A549 (cell line): ENCODE results near the gene LCOR. TPM values are rescaled to one million over a fixed set of nuclear protein-coding genes. Genes with fewer than 3 reads are reported as not detected.

Source experiments
- ATAC-seq, 2 experiments: fragments of 200-7000 bp in 1 of 2; fragments of >200 bp in 1 of 2; cut with Nextera tagmentation in 1 of 2; cut with Tn5 transposase in 1 of 2; 3 replicates each; pipeline versions ENCODE4 v1.8.0 to v1.9.1; 2018 to 2020; ENCODE audit warnings: mild to moderate bottlenecking in 1 of 2, moderate library complexity in 1 of 2
- CTCF ChIA-PET: fragments of 300-600 bp; sonication (Branson Sonifier 250); formaldehyde crosslinking; extraction: SDS; loops from one replicate; lab custom pipeline; 2021; ENCODE audit warnings: antibody characterized with exemption, inconsistent platforms; lab: Yijun Ruan, JAX
- POLR2A ChIA-PET: fragments of 350-600 bp; formaldehyde crosslinking; extraction: SDS; loops from one replicate; lab custom pipeline; 2021; ENCODE audit warnings: antibody characterized with exemption, inconsistent platforms; lab: Yijun Ruan, JAX
- DNase-seq, 2 experiments: peaks; one replicate each; pipeline versions ENCODE4 v3.0.0 to v3.0.0-alpha.2; 2011 to 2016; ENCODE audit warnings: low read depth in 1 of 2, low spot score in 1 of 2
- FAIRE-seq: peaks from 2 replicates; lab custom pipeline; 2011; peaks lifted over from hg19 to GRCh38; lab: Jason Lieb, UNC
- H3K27ac ChIP-seq, 2 experiments: fragments of >200 bp; sonication (Bioruptor Twin); formaldehyde crosslinking; 3 replicates each; pipeline ENCODE4 v1.5.1; 2016 to 2017
- H3K4me1 ChIP-seq: fragments of >200 bp; sonication (Bioruptor Twin); formaldehyde crosslinking; 3 replicates; pipeline ENCODE4 v1.6.1; 2016
- H3K4me2 ChIP-seq: fragments of >200 bp; sonication (Bioruptor Twin); formaldehyde crosslinking; 3 replicates; pipeline ENCODE4 v1.6.1; 2016
- H3K4me3 ChIP-seq: fragments of >200 bp; sonication (Bioruptor Twin); formaldehyde crosslinking; 3 replicates; pipeline ENCODE4 v1.5.1; 2016
- H3K9me3 ChIP-seq: fragments of >200 bp; sonication (Bioruptor Twin); formaldehyde crosslinking; 3 replicates; pipeline ENCODE4 v1.6.1; 2016
- BHLHE40 ChIP-seq: IDR thresholded peaks from 2 replicates; pipeline ENCODE4 v1.6.1; 2012; ENCODE audit warnings: low read depth, low read length, inconsistent platforms
- CBX2 ChIP-seq: fragments of 200-600 bp; sonication (generic); IDR thresholded peaks from 2 replicates; pipeline ENCODE4 v1.6.1; 2016; ENCODE audit warnings: low read depth, mild to moderate bottlenecking, borderline replicate concordance
- CEBPB ChIP-seq, 2 experiments: fragments of >200 bp in 1 of 2; sonication (Bioruptor Twin) in 1 of 2; formaldehyde crosslinking in 1 of 2; IDR thresholded peaks; 2 replicates each; pipeline ENCODE4 v1.6.1; 2012 to 2016
- CHD2 ChIP-seq: fragments of 150-350 bp; IDR thresholded peaks from 2 replicates; pipeline ENCODE4 v1.6.1; 2014; ENCODE audit warnings: low read length; ENCODE audit not compliant: partially characterized antibody
- EHF ChIP-seq: fragments of 250-450 bp; sonication (Bioruptor Pico); IDR thresholded peaks from 2 replicates; pipeline ENCODE4 v1.5.0; 2020; ENCODE audit warnings: mild to moderate bottlenecking
- EHMT2 ChIP-seq: fragments of 200-600 bp; sonication (generic); IDR thresholded peaks from 2 replicates; pipeline ENCODE4 v1.6.1; 2016; ENCODE audit warnings: antibody characterized with exemption, low read depth, mild to moderate bottlenecking, moderate library complexity
- FOSB ChIP-seq: fragments of 250-450 bp; sonication (Bioruptor Pico); IDR thresholded peaks from 2 replicates; pipeline ENCODE4 v1.5.0; 2020; ENCODE audit warnings: mild to moderate bottlenecking, moderate library complexity
- FOXS1 ChIP-seq: fragments of 250-450 bp; sonication (Bioruptor Pico); IDR thresholded peaks from 2 replicates; pipeline ENCODE4 v1.5.0; 2020; ENCODE audit warnings: mild to moderate bottlenecking, moderate library complexity
- GATA3 ChIP-seq: IDR thresholded peaks from 2 replicates; pipeline ENCODE4 v1.6.1; 2012; ENCODE audit warnings: borderline replicate concordance
- HEYL ChIP-seq: fragments of 250-450 bp; sonication (Bioruptor Pico); IDR thresholded peaks from 2 replicates; pipeline ENCODE4 v1.8.0; 2021; ENCODE audit warnings: mild to moderate bottlenecking, moderate library complexity
- HOXA7 ChIP-seq: fragments of 250-450 bp; sonication (Bioruptor Pico); IDR thresholded peaks from 2 replicates; pipeline ENCODE4 v1.5.0; 2020; ENCODE audit warnings: mild to moderate bottlenecking, moderate library complexity
- HOXB13 ChIP-seq: fragments of 250-450 bp; sonication (Bioruptor Pico); IDR thresholded peaks from 2 replicates; pipeline ENCODE4 v1.5.0; 2020; ENCODE audit warnings: low read depth, mild to moderate bottlenecking, moderate library complexity
- HOXB5 ChIP-seq: fragments of 250-450 bp; sonication (Bioruptor Pico); IDR thresholded peaks from 2 replicates; pipeline ENCODE4 v1.5.0; 2020; ENCODE audit warnings: mild to moderate bottlenecking, moderate library complexity
- MAFK ChIP-seq: fragments of 450-650 bp; IDR thresholded peaks from 2 replicates; pipeline ENCODE4 v1.6.1; 2014; ENCODE audit not compliant: partially characterized antibody
- MAZ ChIP-seq: fragments of 150-350 bp; IDR thresholded peaks from 2 replicates; pipeline ENCODE4 v1.6.1; 2014; ENCODE audit warnings: antibody characterized with exemption, low read depth, low read length, borderline replicate concordance
- MYC ChIP-seq: IDR thresholded peaks from 2 replicates; pipeline ENCODE4 v1.6.1; 2012; ENCODE audit warnings: mild to moderate bottlenecking, inconsistent platforms, low read length, improper control_type of control experiment, borderline replicate concordance
- NPAS2 ChIP-seq: fragments of 250-450 bp; sonication (Bioruptor Pico); IDR thresholded peaks from 2 replicates; pipeline ENCODE4 v1.8.0; 2022; ENCODE audit warnings: mild to moderate bottlenecking, moderate library complexity, borderline replicate concordance
- NR3C1 ChIP-seq: fragments of >200 bp; sonication (Bioruptor Twin); formaldehyde crosslinking; IDR thresholded peaks from 3 replicates; pipeline ENCODE4 v1.6.1; 2017
- PHF8 ChIP-seq: fragments of 200-600 bp; sonication (generic); IDR thresholded peaks from 2 replicates; pipeline ENCODE4 v1.6.1; 2016; ENCODE audit warnings: low read depth, mild to moderate bottlenecking, antibody characterized with exemption, moderate library complexity, borderline replicate concordance
- POLR2AphosphoS2 ChIP-seq: conservative IDR thresholded peaks from 2 replicates; pipeline ENCODE4 v1.6.1; 2012; ENCODE audit warnings: low read length, improper control_type of control experiment, inconsistent platforms
- RAD21 ChIP-seq, 2 experiments: fragments of >200 bp in 1 of 2; sonication (Bioruptor Twin) in 1 of 2; formaldehyde crosslinking in 1 of 2; IDR thresholded peaks in 1 of 2; conservative IDR thresholded peaks in 1 of 2; 2 replicates in 1 of 2; 3 replicates in 1 of 2; pipeline ENCODE4 v1.6.1; 2012 to 2018; ENCODE audit warnings: inconsistent platforms in 1 of 2
- RFX5 ChIP-seq: fragments of 450-650 bp; IDR thresholded peaks from 2 replicates; pipeline ENCODE4 v1.7.1; 2014; ENCODE audit warnings: antibody characterized with exemption, mild to moderate bottlenecking, moderate library complexity
- SMC3 ChIP-seq: fragments of >200 bp; sonication (Bioruptor Twin); formaldehyde crosslinking; IDR thresholded peaks from 3 replicates; pipeline ENCODE4 v1.6.1; 2018; ENCODE audit warnings: inconsistent platforms
- ZFP36 ChIP-seq: fragments of 450-650 bp; IDR thresholded peaks from 2 replicates; pipeline ENCODE4 v1.6.1; 2014; ENCODE audit warnings: borderline replicate concordance; ENCODE audit not compliant: partially characterized antibody
- ZNF302 ChIP-seq: fragments of 250-450 bp; sonication (Bioruptor Pico); IDR thresholded peaks from 2 replicates; pipeline ENCODE4 v1.9.0; 2021; ENCODE audit warnings: inconsistent platforms, mild to moderate bottlenecking, moderate library complexity
- ZSCAN20 ChIP-seq: fragments of 250-450 bp; sonication (Bioruptor Pico); IDR thresholded peaks from 2 replicates; pipeline ENCODE4 v1.8.0; 2022; ENCODE audit warnings: mild to moderate bottlenecking, moderate library complexity
- WGBS: methylation state at CpG from one replicate; pipeline ENCODE4 v1.1.6; 2017; ENCODE audit errors: missing lambda C conversion rate; 5-methylcytosine and 5-hydroxymethylcytosine counted together
- polyA plus RNA-seq, 4 experiments: library from polyadenylated mRNA; depleted of rRNA in 3 of 4; stranded (reverse); fragments of >200 nt; fragmentation: RNase III in 1 of 4; extraction: RNeasy Plus Mini Kit Qiagen cat#74134 plus additional on column Dnase treatment in 1 of 4; gene quantifications; 2 replicates in 3 of 4; 3 replicates in 1 of 4; pipeline ENCODE4 v1.2.3, GENCODE V29; 2011 to 2017
- TF ChIP-seq, protein P1 (sequence below): fragments of 250-450 bp; sonication (Bioruptor Pico); IDR thresholded peaks from 2 replicates; pipeline ENCODE4 v1.5.0; 2021; ENCODE audit warnings: mild to moderate bottlenecking, moderate library complexity, borderline replicate concordance
- TF ChIP-seq, protein P2 (sequence below): fragments of 250-450 bp; sonication (Bioruptor Pico); IDR thresholded peaks from 2 replicates; pipeline ENCODE4 v1.5.0; 2020; ENCODE audit warnings: low read depth, mild to moderate bottlenecking, moderate library complexity
- TF ChIP-seq, protein P3 (sequence below): fragments of 450-650 bp; IDR thresholded peaks from 2 replicates; pipeline ENCODE4 v1.6.1; 2014; ENCODE audit warnings: antibody characterized with exemption

Gene LCOR
- polyA plus RNA-seq, 2 of the 4 experiments (the other 2 are of a cell fraction) = 4.8 to 17.6 TPM

DNA sequence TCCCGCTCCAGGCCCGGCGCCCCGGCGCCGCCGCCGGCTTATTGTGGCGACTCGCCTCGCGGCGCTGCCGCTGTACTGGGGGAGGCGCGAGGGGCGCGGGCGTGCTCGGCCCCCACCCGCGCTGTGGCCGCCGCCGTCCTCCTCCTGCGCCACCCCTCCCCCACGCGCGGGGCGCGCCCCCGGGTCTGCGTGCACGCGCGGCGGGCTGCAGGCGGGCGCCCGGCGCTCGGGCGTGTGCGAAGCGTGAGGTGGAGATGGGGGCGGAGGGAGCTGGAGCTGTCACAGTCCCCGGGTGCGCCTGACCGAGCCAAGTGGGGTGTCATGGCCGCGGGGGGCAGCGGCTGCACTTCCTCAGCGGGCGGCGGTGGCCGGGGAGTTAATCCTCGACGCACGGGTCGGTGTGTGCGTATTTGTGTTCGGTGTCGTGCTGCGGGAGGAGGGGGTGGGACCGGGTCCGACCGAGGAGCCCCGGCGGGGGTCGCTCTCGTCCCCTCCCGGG lies 672 bp downstream of the LCOR start (continued):
- TF ChIP-seq, protein P1, sequence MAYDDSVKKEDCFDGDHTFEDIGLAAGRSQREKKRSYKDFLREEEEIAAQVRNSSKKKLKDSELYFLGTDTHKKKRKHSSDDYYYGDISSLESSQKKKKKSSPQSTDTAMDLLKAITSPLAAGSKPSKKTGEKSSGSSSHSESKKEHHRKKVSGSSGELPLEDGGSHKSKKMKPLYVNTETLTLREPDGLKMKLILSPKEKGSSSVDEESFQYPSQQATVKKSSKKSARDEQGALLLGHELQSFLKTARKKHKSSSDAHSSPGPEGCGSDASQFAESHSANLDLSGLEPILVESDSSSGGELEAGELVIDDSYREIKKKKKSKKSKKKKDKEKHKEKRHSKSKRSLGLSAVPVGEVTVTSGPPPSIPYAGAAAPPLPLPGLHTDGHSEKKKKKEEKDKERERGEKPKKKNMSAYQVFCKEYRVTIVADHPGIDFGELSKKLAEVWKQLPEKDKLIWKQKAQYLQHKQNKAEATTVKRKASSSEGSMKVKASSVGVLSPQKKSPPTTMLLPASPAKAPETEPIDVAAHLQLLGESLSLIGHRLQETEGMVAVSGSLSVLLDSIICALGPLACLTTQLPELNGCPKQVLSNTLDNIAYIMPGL (CRISPR knock-in tag) = no peak
- peak; percentile 3; the same call in 1 of the 3 replicates for TF ChIP-seq SMC3
- TF ChIP-seq MAFK = no peak
- peak; percentile 20; the same call in 1 of the 2 replicates for TF ChIP-seq HOXB13 (CRISPR knock-in tag)
- TF ChIP-seq CBX2 = no peak
- TF ChIP-seq PHF8 = no peak
- TF ChIP-seq FOSB (CRISPR knock-in tag) = no peak
- TF ChIP-seq CEBPB (IDR thresholded peaks at IDR 0.05) = no peak
- TF ChIP-seq CHD2 = no peak
- TF ChIP-seq MAZ = peak; percentile 12; the same call in 1 of the 2 replicates
- TF ChIP-seq GATA3 = no peak
- TF ChIP-seq NPAS2 (CRISPR knock-in tag) = peak; percentile 52; the same call in 1 of the 2 replicates
- TF ChIP-seq NR3C1 = no peak
- peak; percentile 91 for TF ChIP-seq HOXB5 (CRISPR knock-in tag)
- TF ChIP-seq ZSCAN20 = peak; percentile 81
- TF ChIP-seq RFX5 = no peak
- TF ChIP-seq MYC = no peak; the same call in 1 of the 2 replicates
- TF ChIP-seq POLR2AphosphoS2 = no peak
- TF ChIP-seq HEYL (CRISPR knock-in tag) = no peak
- no peak for TF ChIP-seq HOXA7 (CRISPR knock-in tag)
- no peak; the same call in 1 of the 2 replicates for TF ChIP-seq EHF
- no peak for TF ChIP-seq BHLHE40
- TF ChIP-seq ZFP36 = no peak
- TF ChIP-seq FOXS1 (CRISPR knock-in tag) = 0 out of 2 replicates have a peak, but pooled peaks have one; percentile 29
- no peak for TF ChIP-seq ZNF302 (CRISPR knock-in tag)
- TF ChIP-seq, protein P2, sequence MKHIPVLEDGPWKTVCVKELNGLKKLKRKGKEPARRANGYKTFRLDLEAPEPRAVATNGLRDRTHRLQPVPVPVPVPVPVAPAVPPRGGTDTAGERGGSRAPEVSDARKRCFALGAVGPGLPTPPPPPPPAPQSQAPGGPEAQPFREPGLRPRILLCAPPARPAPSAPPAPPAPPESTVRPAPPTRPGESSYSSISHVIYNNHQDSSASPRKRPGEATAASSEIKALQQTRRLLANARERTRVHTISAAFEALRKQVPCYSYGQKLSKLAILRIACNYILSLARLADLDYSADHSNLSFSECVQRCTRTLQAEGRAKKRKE = peak; percentile 61; the same call in 1 of the 2 replicates
- no peak for TF ChIP-seq EHMT2

DNA sequence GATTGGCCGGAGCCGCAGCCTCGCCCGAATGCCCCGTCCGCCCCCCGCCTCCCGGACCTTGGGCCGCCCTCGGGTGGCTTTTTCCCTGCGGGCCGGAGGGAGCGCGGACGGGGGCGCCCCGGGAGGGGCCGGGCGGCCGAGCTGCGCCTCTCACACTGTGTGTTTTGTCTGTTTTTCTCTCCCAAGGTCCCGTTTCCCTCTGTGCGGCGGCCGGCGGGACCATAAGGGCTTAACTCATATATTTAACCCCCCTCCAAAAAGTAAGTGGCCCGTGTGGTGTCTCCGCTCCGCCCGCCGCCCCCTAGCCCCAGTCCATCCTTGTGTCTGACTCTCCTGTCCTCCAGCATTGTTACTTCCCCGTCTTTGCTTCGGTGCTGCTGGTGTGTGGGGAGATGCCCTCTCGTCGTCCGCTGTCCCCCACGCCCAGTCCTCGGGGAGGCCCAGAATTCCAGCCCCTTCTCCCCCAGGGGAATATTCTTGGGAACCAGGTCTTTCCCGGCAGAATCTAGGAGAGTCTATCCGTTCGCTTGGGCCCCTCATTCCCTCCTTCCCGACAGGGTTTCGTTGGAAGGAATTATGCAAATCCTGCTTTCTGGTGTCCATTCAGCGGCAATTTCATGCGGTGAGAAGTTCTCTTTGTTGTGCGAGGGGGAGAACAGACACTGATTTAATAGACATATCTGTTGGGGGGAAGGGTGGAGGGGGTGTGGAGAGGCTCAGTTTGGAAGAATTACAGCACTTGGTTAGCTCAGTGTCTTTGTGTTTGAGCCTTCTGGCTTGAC lies 1.3 kb downstream of the LCOR start:
- CTCF ChIA-PET = interaction anchor here (1.2 kb wide), 1 partner anchor 77 kb away, joined by 3 read pairs; no protein-coding TSS in a partner anchor
- 2% methylated on average over 30 of the region's 46 CpGs for WGBS
- H3K4me3 ChIP-seq = peak overlapping the region; percentile 93
- peak; percentile 26 to 62 for ATAC-seq
- H3K9me3 ChIP-seq = no peaks in the 10 kb centered on the region
- H3K4me1 ChIP-seq = peaks cover 37% of the 10 kb centered on the region
- no peak for FAIRE-seq
- POLR2A ChIA-PET = interaction anchor here (0.5 to 2.0 kb wide), 3 partner anchors 15 to 191 kb away, joined by 5 to 6 read pairs (median 5); no protein-coding TSS in a partner anchor
- H3K27ac ChIP-seq = peak overlapping the region; percentile 99 to 100
- no peak for TF ChIP-seq GATA3
- TF ChIP-seq, protein P3, sequence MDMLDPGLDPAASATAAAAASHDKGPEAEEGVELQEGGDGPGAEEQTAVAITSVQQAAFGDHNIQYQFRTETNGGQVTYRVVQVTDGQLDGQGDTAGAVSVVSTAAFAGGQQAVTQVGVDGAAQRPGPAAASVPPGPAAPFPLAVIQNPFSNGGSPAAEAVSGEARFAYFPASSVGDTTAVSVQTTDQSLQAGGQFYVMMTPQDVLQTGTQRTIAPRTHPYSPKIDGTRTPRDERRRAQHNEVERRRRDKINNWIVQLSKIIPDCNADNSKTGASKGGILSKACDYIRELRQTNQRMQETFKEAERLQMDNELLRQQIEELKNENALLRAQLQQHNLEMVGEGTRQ = no peak
- TF ChIP-seq RAD21 (conservative IDR thresholded peaks at IDR 0.05 in 1 of 2, IDR thresholded peaks at IDR 0.05 in 1 of 2) = no peak
- 0 out of 2 replicates have a peak, but pooled peaks have one; percentile 29 for TF ChIP-seq PHF8
- H3K4me2 ChIP-seq = peak overlapping the region; percentile 79
- peak; percentile 24 to 36 for DNase-seq
